GM12873 (cell line): ENCODE measurements around the gene AKAP6.

Experiments used
- TF ChIP-seq, protein P1 (sequence below): IDR thresholded peaks from 2 replicates; pipeline ENCODE4 v1.5.1; 2012; ENCODE audit warnings: low read depth, mild to moderate bottlenecking, moderate library complexity, low read length, control low read depth; ENCODE audit not compliant: insufficient read depth; ENCODE audit errors: missing control alignments

The AKAP6 gene

DNA sequence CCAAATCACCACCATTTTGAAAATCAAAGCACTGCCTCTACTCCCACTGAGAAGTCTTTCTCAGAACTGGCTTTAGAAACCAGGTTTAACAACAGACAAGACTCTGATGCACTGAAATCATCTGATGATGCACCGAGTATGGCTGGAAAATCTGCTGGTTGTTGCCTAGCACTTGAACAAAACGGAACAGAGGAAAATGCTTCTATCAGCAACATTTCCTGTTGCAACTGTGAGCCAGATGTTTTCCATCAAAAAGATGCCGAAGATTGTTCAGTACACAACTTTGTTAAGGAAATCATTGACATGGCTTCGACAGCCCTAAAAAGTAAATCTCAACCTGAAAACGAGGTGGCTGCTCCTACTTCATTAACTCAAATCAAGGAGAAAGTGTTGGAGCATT lies 494.6 kb downstream of the AKAP6 start:
- TF ChIP-seq, protein P1, sequence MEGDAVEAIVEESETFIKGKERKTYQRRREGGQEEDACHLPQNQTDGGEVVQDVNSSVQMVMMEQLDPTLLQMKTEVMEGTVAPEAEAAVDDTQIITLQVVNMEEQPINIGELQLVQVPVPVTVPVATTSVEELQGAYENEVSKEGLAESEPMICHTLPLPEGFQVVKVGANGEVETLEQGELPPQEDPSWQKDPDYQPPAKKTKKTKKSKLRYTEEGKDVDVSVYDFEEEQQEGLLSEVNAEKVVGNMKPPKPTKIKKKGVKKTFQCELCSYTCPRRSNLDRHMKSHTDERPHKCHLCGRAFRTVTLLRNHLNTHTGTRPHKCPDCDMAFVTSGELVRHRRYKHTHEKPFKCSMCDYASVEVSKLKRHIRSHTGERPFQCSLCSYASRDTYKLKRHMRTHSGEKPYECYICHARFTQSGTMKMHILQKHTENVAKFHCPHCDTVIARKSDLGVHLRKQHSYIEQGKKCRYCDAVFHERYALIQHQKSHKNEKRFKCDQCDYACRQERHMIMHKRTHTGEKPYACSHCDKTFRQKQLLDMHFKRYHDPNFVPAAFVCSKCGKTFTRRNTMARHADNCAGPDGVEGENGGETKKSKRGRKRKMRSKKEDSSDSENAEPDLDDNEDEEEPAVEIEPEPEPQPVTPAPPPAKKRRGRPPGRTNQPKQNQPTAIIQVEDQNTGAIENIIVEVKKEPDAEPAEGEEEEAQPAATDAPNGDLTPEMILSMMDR, result no peak

DNA sequence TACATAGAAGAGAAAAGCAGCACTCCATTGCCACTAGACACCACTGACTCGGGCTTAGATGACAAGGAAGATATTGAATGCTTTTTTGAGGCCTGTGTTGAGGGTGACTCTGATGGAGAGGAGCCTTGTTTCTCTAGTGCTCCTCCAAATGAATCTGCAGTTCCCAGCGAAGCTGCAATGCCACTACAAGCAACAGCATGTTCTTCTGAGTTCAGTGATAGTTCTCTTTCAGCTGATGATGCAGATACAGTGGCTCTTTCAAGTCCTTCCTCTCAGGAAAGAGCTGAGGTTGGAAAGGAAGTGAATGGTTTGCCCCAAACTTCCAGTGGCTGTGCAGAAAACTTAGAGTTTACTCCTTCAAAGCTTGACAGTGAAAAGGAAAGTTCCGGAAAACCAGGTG lies 495.1 kb downstream of the AKAP6 start:
- TF ChIP-seq, protein P1, result no peak

DNA sequence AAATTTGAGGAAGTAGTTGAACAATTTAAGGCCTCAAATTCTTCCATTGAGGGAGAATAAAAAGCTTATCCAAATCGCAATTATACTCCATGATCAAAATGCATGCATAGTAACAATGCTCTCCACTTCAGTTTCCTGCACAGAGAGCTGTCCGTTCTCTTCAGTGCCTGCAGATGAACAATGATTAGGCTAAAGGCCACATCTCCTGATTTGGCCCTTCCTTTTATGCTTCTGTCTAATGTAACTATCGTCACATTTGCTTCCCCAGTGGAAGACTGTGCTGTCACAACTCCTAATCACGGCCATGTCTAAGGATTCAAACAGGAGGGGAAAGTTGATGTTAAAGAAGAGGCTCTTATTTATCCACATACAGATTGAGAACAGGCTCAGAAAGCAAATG lies 496.0 kb downstream of the AKAP6 start:
- TF ChIP-seq, protein P1, result no peak

DNA sequence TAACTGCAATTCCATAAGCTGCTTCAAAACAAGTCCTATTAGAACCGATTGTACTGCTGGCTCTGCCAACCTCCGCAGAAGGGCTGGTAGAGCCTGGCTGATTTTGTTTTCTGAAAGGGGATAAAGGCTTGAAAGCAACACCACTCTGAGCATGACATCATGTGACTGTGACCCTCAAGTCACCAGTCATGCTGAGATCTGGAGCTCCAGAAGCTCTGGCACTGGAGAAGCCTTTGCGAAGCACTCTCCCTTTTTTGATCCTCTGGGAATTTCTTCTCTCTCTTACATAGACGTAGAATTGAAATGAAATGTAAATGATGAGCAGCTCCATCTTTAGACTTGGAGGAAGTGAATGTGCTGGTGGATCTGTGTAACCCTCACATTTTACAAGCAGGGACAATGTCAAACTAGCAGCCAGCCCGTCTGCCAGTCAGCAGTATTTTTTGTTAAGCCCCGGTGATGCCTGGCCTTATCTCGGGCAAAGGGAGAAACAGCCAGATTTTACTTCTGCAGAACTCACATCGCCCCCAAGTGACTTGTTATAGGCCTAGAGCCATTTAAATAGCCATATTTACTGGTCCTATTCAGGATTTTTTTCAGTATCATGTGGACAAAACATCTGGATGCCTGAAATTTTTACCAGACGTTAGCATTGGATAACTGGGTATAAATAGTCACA lies 497.4 kb downstream of the AKAP6 start:
- TF ChIP-seq, protein P1, result no peak

DNA sequence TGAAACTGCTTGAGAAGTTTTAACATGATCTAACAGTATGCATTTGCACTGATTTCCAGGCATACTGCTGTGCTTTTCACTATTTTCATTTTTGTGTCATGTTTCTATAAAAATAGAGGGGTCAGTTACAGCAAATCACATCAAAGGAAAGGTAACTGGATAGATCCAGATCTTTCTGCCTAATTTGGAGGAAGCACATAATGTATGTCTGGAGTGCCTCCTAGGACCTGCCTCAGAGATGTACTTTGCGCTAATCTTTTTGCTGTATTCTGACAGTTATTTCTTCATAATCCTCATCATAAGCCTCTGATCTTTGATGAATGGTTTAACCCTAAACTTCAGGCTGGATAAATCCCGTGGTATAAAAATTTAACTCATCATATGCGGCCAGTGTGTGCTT lies 498.4 kb downstream of the AKAP6 start:
- TF ChIP-seq, protein P1, result no peak

DNA sequence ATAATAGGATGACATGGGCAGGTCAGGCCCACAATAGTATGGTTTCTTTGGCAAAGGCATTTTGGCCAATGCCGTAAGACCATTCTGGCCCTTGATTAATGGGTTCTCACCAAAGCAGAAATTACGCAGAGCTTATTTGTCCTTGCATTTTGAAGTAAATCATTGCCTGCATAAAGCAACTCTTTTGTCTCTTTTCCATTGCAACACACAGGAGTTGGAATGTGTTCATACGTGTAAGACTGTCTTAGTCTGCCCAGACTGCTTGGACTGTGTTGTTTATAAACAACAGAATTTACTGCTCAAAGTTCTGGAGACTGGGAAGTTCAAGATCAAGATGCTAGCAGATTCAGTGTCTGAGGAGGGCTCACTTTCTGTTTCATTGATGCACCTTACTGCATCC lies 506.8 kb downstream of the AKAP6 start:
- TF ChIP-seq, protein P1, result no peak

DNA sequence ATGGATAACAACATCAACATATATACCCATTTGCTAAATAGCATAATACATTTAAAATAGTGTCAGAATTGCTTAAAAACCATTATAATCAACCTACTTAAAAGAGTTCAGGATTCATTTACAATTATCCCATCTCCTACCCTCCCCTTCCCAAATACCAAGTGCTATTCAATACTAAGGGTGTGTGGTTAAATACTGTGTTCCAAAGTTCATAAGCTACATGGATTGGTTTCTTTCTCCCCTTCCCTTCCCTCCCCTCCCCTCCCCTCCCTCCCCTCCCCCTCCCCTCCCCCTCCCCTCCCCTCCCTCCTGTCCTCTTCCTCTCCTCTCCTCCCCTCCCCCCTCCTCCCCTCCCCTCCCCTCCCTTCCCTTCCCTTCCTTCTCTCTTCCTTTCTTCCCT lies 512.6 kb downstream of the AKAP6 start:
- TF ChIP-seq, protein P1, result no peak

DNA sequence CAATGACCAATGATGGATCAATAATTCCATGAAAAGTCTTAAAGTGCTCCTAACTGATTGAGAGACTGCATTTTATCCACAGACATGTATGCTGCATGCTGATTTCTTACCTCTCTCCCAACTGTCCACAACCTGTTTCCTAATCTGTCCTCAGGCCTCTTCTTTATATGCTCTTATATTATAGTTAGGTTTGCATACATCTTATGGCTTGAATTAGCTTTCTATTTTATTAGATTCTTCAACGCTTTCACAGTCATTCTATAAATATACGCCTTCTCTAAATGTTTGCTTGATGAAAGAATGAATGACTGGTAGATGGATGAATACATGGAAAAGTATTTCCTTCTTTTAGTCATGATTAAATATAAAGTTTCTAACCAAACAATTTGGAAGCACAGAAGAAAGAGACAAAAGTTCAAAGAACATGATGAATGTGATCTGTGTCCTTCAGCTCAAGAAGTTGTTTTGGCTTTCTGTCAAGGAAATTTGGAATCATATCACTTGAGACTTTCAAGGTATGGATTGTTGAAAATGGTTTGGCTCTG lies 517.8 kb downstream of the AKAP6 start:
- TF ChIP-seq, protein P1, result no peak
